ENCODE data around the gene P2RX6. TPM values are rescaled to one million over a fixed set of nuclear protein-coding genes. Genes with fewer than 3 reads are reported as not detected.

The P2RX6 gene
- total and polyA plus RNA-seq, 9 of the 15 experiments (the other 6 are each of a cell fraction or from before 2014, with no cell fraction given), result 0.01 to 3.9 (median 1.5) TPM; not detected in 1

GRCh38 chr22:20999350-21000206, 15.4 kb upstream of the P2RX6 start:
- FAIRE-seq, result no peak
- BruUV-seq (replicated peaks), result no TSS peak
- Histone ChIP-seq H3K27me3 (ENCODE audit: control insufficient read depth in 2 of 2, insufficient read depth in 2 of 2, low read length in 2 of 2) (no peaks in the 10 kb centered on the region), H3K9me1 (ENCODE audit: control insufficient read depth, insufficient read depth, low read length) (no peaks in the 10 kb centered on the region), H3K27ac (ENCODE audit: extremely low read depth, low read depth, low read length) (no peak overlapping the region), H2AFZ (ENCODE audit: low read depth, low read length) (no peak overlapping the region), H4K20me1 (replicated peaks; ENCODE audit: control insufficient read depth, insufficient read depth, low read length) (peaks cover 28% of the 10 kb centered on the region; the same call in 1 of the 2 replicates), H3K4me3 (peak overlapping the region; percentile 58; the same call in 1 of the 2 replicates), H3K79me2 (ENCODE audit: control insufficient read depth, insufficient read depth, low read length) (peaks cover 46% of the 10 kb centered on the region), H3K4me2 (ENCODE audit: insufficient read depth, low read length) (peak overlapping the region; percentile 88; the same call in 1 of the 2 replicates), H3K4me1 (replicated peaks in 1 of 2; ENCODE audit: control insufficient read depth in 2 of 2, insufficient read depth in 2 of 2, low read length in 2 of 2) (peaks cover 25 to 87% of the 10 kb centered on the region in 2 experiments), H3K9ac (ENCODE audit: insufficient read depth in 1 of 2, low read depth in 2 of 2, low read length in 2 of 2) (peak overlapping the region; percentile 85 to 93; a peak in 2 of 4 replicates), H3K36me3 (ENCODE audit: control insufficient read depth, insufficient read depth, low read length) (peaks cover 64% of the 10 kb centered on the region), H3K9me3 (replicated peaks; ENCODE audit: control insufficient read depth, insufficient read depth, low read depth, low read length) (no peaks in the 10 kb centered on the region)
- intact Hi-C loops (cut with micrococcal nuclease) (loop anchor here (1.0 to 5.0 kb wide), 6 partner anchors 58 to 492 kb away; partner anchors contain the start of genes CRKL, MED15, PI4KA and SNAP29), in situ Hi-C loops (cut with MboI) (no loop called here)
- no peak for DNase-seq (ENCODE audit: extremely low read depth in 1 of 4, low spot score in 3 of 4)
- POLR2A ChIA-PET, result interaction anchor here (0.6 to 17.9 kb wide), 24 partner anchors 8 to 523 kb away, joined by 3 to 451 read pairs (median 5); partner anchors contain the start of genes AIFM3, CRKL, LZTR1 and P2RX6
- 94% methylated on average over 27 of the region's 27 CpGs for WGBS (ENCODE audit: insufficient coverage, low coverage, missing lambda C conversion rate)
- CTCF ChIA-PET (ENCODE audit: low intra/inter-chr PET ratio), result no interaction called here
- ATAC-seq, result no peak
- TF ChIP-seq THRB (CRISPR knock-in tag; conservative IDR thresholded peaks at IDR 0.05) (0 out of 2 replicates have a peak, but pooled peaks have one; percentile 0), SMARCB1 (IDR thresholded peaks at IDR 0.05; ENCODE audit: insufficient read length, low read depth) (no peak), SIRT6 (IDR thresholded peaks at IDR 0.05; ENCODE audit: low read depth, low read length) (peak; percentile 71)
- TF ChIP-seq, protein P1, sequence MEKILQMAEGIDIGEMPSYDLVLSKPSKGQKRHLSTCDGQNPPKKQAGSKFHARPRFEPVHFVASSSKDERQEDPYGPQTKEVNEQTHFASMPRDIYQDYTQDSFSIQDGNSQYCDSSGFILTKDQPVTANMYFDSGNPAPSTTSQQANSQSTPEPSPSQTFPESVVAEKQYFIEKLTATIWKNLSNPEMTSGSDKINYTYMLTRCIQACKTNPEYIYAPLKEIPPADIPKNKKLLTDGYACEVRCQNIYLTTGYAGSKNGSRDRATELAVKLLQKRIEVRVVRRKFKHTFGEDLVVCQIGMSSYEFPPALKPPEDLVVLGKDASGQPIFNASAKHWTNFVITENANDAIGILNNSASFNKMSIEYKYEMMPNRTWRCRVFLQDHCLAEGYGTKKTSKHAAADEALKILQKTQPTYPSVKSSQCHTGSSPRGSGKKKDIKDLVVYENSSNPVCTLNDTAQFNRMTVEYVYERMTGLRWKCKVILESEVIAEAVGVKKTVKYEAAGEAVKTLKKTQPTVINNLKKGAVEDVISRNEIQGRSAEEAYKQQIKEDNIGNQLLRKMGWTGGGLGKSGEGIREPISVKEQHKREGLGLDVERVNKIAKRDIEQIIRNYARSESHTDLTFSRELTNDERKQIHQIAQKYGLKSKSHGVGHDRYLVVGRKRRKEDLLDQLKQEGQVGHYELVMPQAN (IDR thresholded peaks at IDR 0.05; ENCODE audit: borderline replicate concordance), result no peak

All from K562 (cell line).